Upper lobe of left lung (tissue), 6 donors: ENCODE measurements around the gene MAN1B1. TPM values are rescaled to one million over a fixed set of nuclear protein-coding genes. Genes with fewer than 3 reads are reported as not detected.

Source experiments
- ATAC-seq, 2 donors: fragments of 200-7000 bp; cut with Tn5 transposase; one replicate each; pipeline ENCODE4 v1.9.1; 2022; ENCODE audit warnings: mild to moderate bottlenecking in 2 of 2, moderate library complexity in 2 of 2; ENCODE audit not compliant: low FRiP score in 2 of 2
- DNase-seq, 2 donors: peaks; one replicate each; pipeline ENCODE4 v3.0.0-alpha.2; 2019 to 2020
- H3K27ac ChIP-seq, 4 donors: fragments of 200-600 bp; sonication (generic); one replicate each; pipeline ENCODE4 v1.5.1; 2016 to 2019
- H3K27me3 ChIP-seq, 4 donors: fragments of 200-600 bp; sonication (generic); one replicate each; pipeline ENCODE4 v1.5.1; 2017 to 2019
- H3K36me3 ChIP-seq, 4 donors: fragments of 200-600 bp; sonication (generic); one replicate each; pipeline ENCODE4 v1.5.1; 2016 to 2019
- H3K4me1 ChIP-seq, 4 donors: fragments of 200-600 bp; sonication (generic); one replicate each; pipeline ENCODE4 v1.5.1; 2018 to 2019
- H3K4me3 ChIP-seq, 4 donors: fragments of 200-600 bp; sonication (generic); one replicate each; pipeline ENCODE4 v1.5.1; 2017 to 2019; ENCODE audit warnings: mild to moderate bottlenecking in 2 of 4, moderate library complexity in 1 of 4
- H3K9me3 ChIP-seq, 4 donors: fragments of 200-600 bp; sonication (generic); one replicate each; pipeline ENCODE4 v1.5.1; 2018 to 2019
- EP300 ChIP-seq, 4 donors: sonication (generic); formaldehyde crosslinking; IDR thresholded peaks; one replicate each; pipeline ENCODE4 v1.5.1; 2017; ENCODE audit warnings: antibody characterized with exemption in 4 of 4, control low read depth in 2 of 4
- POLR2A ChIP-seq, 4 donors: fragments of 450-650 bp; IDR thresholded peaks; one replicate each; pipeline ENCODE4 v1.5.1; 2016 to 2017; ENCODE audit warnings: antibody characterized with exemption in 4 of 4, mild to moderate bottlenecking in 2 of 4
- POLR2AphosphoS5 ChIP-seq, 2 donors: sonication (generic); formaldehyde crosslinking; IDR thresholded peaks; one replicate each; pipeline ENCODE4 v1.5.1; 2017; ENCODE audit warnings: antibody characterized with exemption in 2 of 2
- WGBS, 2 donors: methylation state at CpG; one replicate each; pipeline ENCODE4 v1.1.5; 2017 to 2018; 5-methylcytosine and 5-hydroxymethylcytosine counted together
- total RNA-seq, 6 donors: library from RNA; depleted of rRNA in 4 of 6; stranded (reverse); fragments of >200 nt in 4 of 6; gene quantifications; one replicate each; pipeline versions ENCODE4 v1.1.0 to v1.2.1, GENCODE V29; 2016 to 2021
- TF ChIP-seq, protein P1 (sequence below), 6 experiments: fragments of 450-650 bp in 4 of 6; fragments of 200-600 bp in 2 of 6; sonication (generic) in 2 of 6; IDR thresholded peaks; one replicate each; pipeline ENCODE4 v1.5.1; 2016 to 2019; ENCODE audit warnings: antibody characterized with exemption in 6 of 6
- donor health status: DM: no; HTN: no; CAD: no; lungs with moderate emphysema.
- donor health status: DM: no; HTN: yes; CAD: no; lungs with severe emphysema.

Gene MAN1B1
- total RNA-seq, 6 donors from 2014 or later = 38.0 to 97.4 (median 54.1) TPM

DNA sequence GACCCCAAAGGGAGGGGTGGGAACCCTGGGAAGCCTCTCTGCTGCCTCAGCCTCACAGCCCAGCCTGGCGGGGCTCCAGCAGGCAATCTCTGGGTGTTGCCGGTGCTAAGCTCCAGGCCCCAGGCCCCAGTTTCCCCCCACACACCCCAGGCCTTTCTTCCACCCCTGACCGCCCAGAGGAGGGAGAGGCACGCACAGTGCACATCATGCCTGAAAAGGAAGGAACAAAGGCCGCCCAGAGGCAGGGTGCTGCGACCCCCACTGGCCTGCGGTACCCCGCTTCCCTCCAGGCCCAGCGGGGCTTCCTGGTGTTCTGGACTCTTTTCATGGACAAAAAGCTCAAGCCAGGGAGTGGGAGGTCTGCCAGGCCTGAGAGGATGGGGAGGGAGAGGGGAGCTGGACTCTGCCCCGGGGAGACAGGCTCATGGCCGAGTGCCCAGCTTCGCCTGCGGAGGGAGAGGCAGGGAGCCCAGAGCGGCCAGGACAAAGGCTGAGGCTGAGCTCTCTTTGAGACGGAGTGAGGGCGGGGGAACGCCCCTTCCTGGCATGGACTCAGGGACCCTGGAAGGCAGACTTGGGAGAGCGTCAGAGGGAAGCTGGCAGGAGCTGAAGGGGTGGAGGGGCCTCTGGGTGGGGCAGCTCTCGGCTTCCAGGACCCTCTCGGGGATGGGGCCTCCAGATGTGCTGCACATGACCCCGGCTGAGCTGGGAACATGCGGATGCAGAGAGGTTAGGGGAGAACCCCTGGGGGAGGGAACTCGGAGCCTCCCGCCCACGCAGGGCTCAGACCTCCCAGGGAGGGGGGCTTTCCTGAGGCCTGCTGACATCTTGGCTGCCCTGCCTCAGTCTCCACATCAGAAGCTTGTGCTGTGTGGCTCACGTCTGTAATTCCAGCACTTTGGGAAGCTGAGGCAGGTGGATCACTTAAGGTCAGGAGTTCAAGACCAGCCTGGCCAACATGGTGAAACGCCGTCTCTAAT, 31.1 kb upstream of the MAN1B1 start:
- ATAC-seq = peak; percentile 50 to 85
- H3K27ac ChIP-seq = no peak overlapping the region
- WGBS, 2 donors = 39 to 49% methylated on average over 15 to 28 of the region's 28 CpGs
- H3K27me3 ChIP-seq = peaks cover 0 to 23% (median 13%) of the 10 kb centered on the region in 4 donors
- no peaks in the 10 kb centered on the region for H3K9me3 ChIP-seq
- peaks cover 23 to 34% (median 28%) of the 10 kb centered on the region in 4 donors for H3K4me1 ChIP-seq
- TF ChIP-seq POLR2AphosphoS5 (IDR thresholded peaks at IDR 0.05) (no peak), POLR2A (IDR thresholded peaks at IDR 0.05) (no peak), EP300 (IDR thresholded peaks at IDR 0.05) (no peak)
- TF ChIP-seq, protein P1, sequence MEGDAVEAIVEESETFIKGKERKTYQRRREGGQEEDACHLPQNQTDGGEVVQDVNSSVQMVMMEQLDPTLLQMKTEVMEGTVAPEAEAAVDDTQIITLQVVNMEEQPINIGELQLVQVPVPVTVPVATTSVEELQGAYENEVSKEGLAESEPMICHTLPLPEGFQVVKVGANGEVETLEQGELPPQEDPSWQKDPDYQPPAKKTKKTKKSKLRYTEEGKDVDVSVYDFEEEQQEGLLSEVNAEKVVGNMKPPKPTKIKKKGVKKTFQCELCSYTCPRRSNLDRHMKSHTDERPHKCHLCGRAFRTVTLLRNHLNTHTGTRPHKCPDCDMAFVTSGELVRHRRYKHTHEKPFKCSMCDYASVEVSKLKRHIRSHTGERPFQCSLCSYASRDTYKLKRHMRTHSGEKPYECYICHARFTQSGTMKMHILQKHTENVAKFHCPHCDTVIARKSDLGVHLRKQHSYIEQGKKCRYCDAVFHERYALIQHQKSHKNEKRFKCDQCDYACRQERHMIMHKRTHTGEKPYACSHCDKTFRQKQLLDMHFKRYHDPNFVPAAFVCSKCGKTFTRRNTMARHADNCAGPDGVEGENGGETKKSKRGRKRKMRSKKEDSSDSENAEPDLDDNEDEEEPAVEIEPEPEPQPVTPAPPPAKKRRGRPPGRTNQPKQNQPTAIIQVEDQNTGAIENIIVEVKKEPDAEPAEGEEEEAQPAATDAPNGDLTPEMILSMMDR (IDR thresholded peaks at IDR 0.05) = no peak
- no peak overlapping the region for H3K4me3 ChIP-seq
- peak in 1 of 2 donors; percentile 84 for DNase-seq
- H3K36me3 ChIP-seq = no peaks in the 10 kb centered on the region

- TF ChIP-seq POLR2AphosphoS5 (IDR thresholded peaks at IDR 0.05) = peak in 1 of 2 donors; percentile 27
- TF ChIP-seq EP300 (IDR thresholded peaks at IDR 0.05) = no peak
- no peak for ATAC-seq
- Histone ChIP-seq H3K27me3 (peaks cover 0 to 23% (median 11%) of the 10 kb centered on the region in 4 donors), H3K4me1 (peaks cover 23 to 34% (median 28%) of the 10 kb centered on the region in 4 donors), H3K27ac (no peak overlapping the region), H3K9me3 (no peaks in the 10 kb centered on the region), H3K4me3 (no peak overlapping the region), H3K36me3 (no peaks in the 10 kb centered on the region)
- DNase-seq = no peak
- WGBS, 2 donors = 78 to 89% methylated on average over 17 of the region's 17 CpGs
Measured at GRCh38 chr9:137056739-137057415, 29.9 kb upstream of the MAN1B1 start.

DNA sequence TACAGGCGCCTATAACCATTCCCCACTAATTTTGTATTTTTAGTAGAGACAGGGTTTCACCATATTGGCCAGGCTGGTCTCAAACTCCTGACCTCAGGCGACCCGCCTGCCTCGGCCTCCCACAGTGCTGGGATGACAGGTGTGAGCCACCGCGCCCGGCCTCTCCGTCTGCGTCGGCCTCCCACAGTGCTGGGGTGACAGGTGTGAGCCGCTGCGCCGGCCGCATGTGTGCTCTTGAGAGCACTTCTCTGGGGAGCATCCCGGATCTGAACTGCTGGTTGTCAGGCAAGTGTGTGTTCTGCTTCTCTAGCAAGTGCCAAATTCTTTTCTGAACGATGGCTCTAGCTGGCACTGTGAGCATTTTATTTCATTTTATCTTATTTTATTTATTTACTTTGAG, 29.2 kb upstream of the MAN1B1 start:
- TF ChIP-seq POLR2AphosphoS5 (IDR thresholded peaks at IDR 0.05) = no peak
- TF ChIP-seq, protein P1 (IDR thresholded peaks at IDR 0.05) = no peak
- TF ChIP-seq POLR2A (IDR thresholded peaks at IDR 0.05) = no peak
- no peak for TF ChIP-seq EP300 (IDR thresholded peaks at IDR 0.05)
- no peak for ATAC-seq
- H3K4me1 ChIP-seq = peaks cover 23 to 34% (median 28%) of the 10 kb centered on the region in 4 donors
- DNase-seq = peak in 1 of 2 donors; percentile 72
- H3K27me3 ChIP-seq = peaks cover 0 to 19% (median 10%) of the 10 kb centered on the region in 4 donors
- no peak overlapping the region for H3K4me3 ChIP-seq
- WGBS, 2 donors = 75 to 79% methylated on average over 16 of the region's 16 CpGs
- H3K36me3 ChIP-seq = no peaks in the 10 kb centered on the region
- no peaks in the 10 kb centered on the region for H3K9me3 ChIP-seq
- no peak overlapping the region for H3K27ac ChIP-seq

DNA sequence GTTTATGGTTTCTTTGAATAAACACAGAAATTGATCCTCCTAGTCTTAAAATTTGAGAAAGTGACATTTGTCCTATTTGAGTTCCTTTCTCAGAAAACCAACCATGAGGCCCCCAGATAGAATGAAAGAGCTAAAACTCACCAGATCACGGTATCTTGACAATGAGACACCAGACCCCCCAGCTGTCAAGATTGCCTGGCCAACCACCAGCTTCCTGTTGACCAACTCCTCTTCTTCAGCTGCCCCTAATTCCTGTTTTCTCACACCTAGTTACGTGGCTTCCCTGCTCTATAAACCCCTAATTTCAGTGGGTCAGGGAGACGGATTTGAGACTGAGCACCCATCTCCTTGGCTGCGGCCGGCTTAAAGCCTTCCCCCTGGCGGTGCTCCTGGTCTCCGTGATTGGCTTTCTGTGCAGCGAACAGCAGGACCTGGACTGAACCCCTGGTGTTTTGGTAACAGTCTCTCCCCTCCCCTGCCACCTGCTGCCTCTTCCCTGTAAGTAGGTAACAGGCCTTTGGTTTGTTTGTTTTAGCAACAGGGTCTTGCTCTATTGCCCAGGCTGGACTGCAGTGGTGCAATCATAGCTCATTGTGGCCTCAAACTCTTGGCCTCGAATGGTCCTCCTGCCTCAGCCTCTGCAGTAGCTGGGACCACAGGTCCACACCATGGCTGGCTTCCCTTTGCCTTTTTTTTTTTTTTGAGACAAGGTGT, 28.1 kb upstream of the MAN1B1 start:
- Histone ChIP-seq H3K36me3 (no peaks in the 10 kb centered on the region), H3K27ac (no peak overlapping the region), H3K4me3 (no peak overlapping the region), H3K9me3 (no peaks in the 10 kb centered on the region), H3K4me1 (peaks cover 15 to 25% (median 20%) of the 10 kb centered on the region in 4 donors), H3K27me3 (peaks cover 0 to 8% (median 3%) of the 10 kb centered on the region in 4 donors)
- DNase-seq = peak in 1 of 2 donors; percentile 1
- ATAC-seq = no peak
- TF ChIP-seq EP300 (IDR thresholded peaks at IDR 0.05) (no peak), POLR2AphosphoS5 (IDR thresholded peaks at IDR 0.05) (no peak), POLR2A (IDR thresholded peaks at IDR 0.05) (no peak)
- TF ChIP-seq, protein P1 (IDR thresholded peaks at IDR 0.05) = no peak
- WGBS, 2 donors = 78 to 79% methylated on average over 9 of the region's 9 CpGs
